ENCODE results near the gene SPATS2L.

Gene SPATS2L

GRCh38 chr2:200525551-200525881, 219.0 kb downstream of the SPATS2L start:
- peaks cover 44% of the 10 kb centered on the region for H3K79me2 ChIP-seq (ENCODE audit: control insufficient read depth, low read length)
- H3K27me3 ChIP-seq (ENCODE audit: control insufficient read depth, low read length): no peaks in the 10 kb centered on the region
- TF ChIP-seq EZH2phosphoT487 (IDR thresholded peaks at IDR 0.05; ENCODE audit: borderline replicate concordance, low read length): no peak
- no peak for TF ChIP-seq CTCF (IDR thresholded peaks at IDR 0.05; ENCODE audit: low read depth, low read length, poor library complexity, severe bottlenecking)
- peak overlapping the region; percentile 10; the same call in 1 of the 2 replicates for H3K27ac ChIP-seq (ENCODE audit: low read depth, low read length)
- peaks cover 13% of the 10 kb centered on the region for H3K36me3 ChIP-seq (ENCODE audit: control insufficient read depth, low read length)
- H3K4me1 ChIP-seq (ENCODE audit: control insufficient read depth, low read length): peaks cover 27% of the 10 kb centered on the region
- no peaks in the 10 kb centered on the region for H3K9me2 ChIP-seq (replicated peaks; ENCODE audit: control insufficient read depth, low read length)
- no peaks in the 10 kb centered on the region for H3K9me3 ChIP-seq (ENCODE audit: control insufficient read depth, insufficient read depth, low read length)
- H3K4me2 ChIP-seq (ENCODE audit: low read length): peak overlapping the region; percentile 95
- no peaks in the 10 kb centered on the region for H3F3A ChIP-seq (ENCODE audit: control insufficient read depth, insufficient read depth)
- H3K4me3 ChIP-seq (ENCODE audit: low read length): peak overlapping the region; percentile 98
- no peaks in the 10 kb centered on the region for H4K20me1 ChIP-seq (ENCODE audit: control insufficient read depth, insufficient read depth, low read depth, low read length)

- TF ChIP-seq EZH2phosphoT487 (IDR thresholded peaks at IDR 0.05; ENCODE audit: borderline replicate concordance, low read length): no peak
- TF ChIP-seq CTCF (IDR thresholded peaks at IDR 0.05; ENCODE audit: low read depth, low read length, poor library complexity, severe bottlenecking): peak; percentile 19
- peak within 1 kb of the TSS; percentile 95 for H3K4me2 ChIP-seq (ENCODE audit: low read length)
- peaks cover 14% of the 10 kb centered on the region for H3K36me3 ChIP-seq (ENCODE audit: control insufficient read depth, low read length)
- H3K27me3 ChIP-seq (ENCODE audit: control insufficient read depth, low read length): no peaks in the 10 kb centered on the region
- H4K20me1 ChIP-seq (ENCODE audit: control insufficient read depth, insufficient read depth, low read depth, low read length): no peaks in the 10 kb centered on the region
- peak within 1 kb of the TSS; percentile 98 for H3K4me3 ChIP-seq (ENCODE audit: low read length)
- peaks cover 49% of the 10 kb centered on the region for H3K79me2 ChIP-seq (ENCODE audit: control insufficient read depth, low read length)
- H3K4me1 ChIP-seq (ENCODE audit: control insufficient read depth, low read length): peaks cover 27% of the 10 kb centered on the region
- H3K9me2 ChIP-seq (replicated peaks; ENCODE audit: control insufficient read depth, low read length): no peaks in the 10 kb centered on the region
- no peaks in the 10 kb centered on the region for H3K9me3 ChIP-seq (ENCODE audit: control insufficient read depth, insufficient read depth, low read length)
- no peaks in the 10 kb centered on the region for H3F3A ChIP-seq (ENCODE audit: control insufficient read depth, insufficient read depth)
- H3K27ac ChIP-seq (ENCODE audit: low read depth, low read length): peak within 1 kb of the TSS; percentile 57
These were observed 219.6 kb downstream of the SPATS2L start, which contains the start of gene SGO2 for GRCh38 chr2:200525882-200526651. SGO2 (plus strand) TSS chr2:200526207; CDS start chr2:200532976, 6,769 bp downstream.

- Histone ChIP-seq H4K20me1 (ENCODE audit: control insufficient read depth, insufficient read depth, low read depth, low read length) (no peaks in the 10 kb centered on the region), H3K4me1 (ENCODE audit: control insufficient read depth, low read length) (peaks cover 35% of the 10 kb centered on the region), H3K9me2 (replicated peaks; ENCODE audit: control insufficient read depth, low read length) (no peaks in the 10 kb centered on the region), H3K36me3 (ENCODE audit: control insufficient read depth, low read length) (peaks cover 32% of the 10 kb centered on the region), H3K27ac (ENCODE audit: low read depth, low read length) (no peak overlapping the region), H3K79me2 (ENCODE audit: control insufficient read depth, low read length) (peaks cover 70% of the 10 kb centered on the region), H3K27me3 (ENCODE audit: control insufficient read depth, low read length) (no peaks in the 10 kb centered on the region), H3K4me3 (ENCODE audit: low read length) (peak overlapping the region; percentile 98; the same call in 1 of the 2 replicates), H3F3A (ENCODE audit: control insufficient read depth, insufficient read depth) (peaks cover 3% of the 10 kb centered on the region; the same call in 1 of the 2 replicates), H3K9me3 (ENCODE audit: control insufficient read depth, insufficient read depth, low read length) (no peaks in the 10 kb centered on the region), H3K4me2 (ENCODE audit: low read length) (peak overlapping the region; percentile 95)
- TF ChIP-seq EZH2phosphoT487 (IDR thresholded peaks at IDR 0.05; ENCODE audit: borderline replicate concordance, low read length) (no peak), CTCF (IDR thresholded peaks at IDR 0.05; ENCODE audit: low read depth, low read length, poor library complexity, severe bottlenecking) (no peak)
These were observed 221.7 kb downstream of the SPATS2L start for GRCh38 chr2:200528228-200528627.
